COLO829 (cell line): ENCODE results near the gene ARAF.

Experiments
- DNase-seq: peaks from one replicate; pipeline ENCODE4 v3.0.0; 2012; ENCODE audit warnings: low spot score

ARAF gene

DNA sequence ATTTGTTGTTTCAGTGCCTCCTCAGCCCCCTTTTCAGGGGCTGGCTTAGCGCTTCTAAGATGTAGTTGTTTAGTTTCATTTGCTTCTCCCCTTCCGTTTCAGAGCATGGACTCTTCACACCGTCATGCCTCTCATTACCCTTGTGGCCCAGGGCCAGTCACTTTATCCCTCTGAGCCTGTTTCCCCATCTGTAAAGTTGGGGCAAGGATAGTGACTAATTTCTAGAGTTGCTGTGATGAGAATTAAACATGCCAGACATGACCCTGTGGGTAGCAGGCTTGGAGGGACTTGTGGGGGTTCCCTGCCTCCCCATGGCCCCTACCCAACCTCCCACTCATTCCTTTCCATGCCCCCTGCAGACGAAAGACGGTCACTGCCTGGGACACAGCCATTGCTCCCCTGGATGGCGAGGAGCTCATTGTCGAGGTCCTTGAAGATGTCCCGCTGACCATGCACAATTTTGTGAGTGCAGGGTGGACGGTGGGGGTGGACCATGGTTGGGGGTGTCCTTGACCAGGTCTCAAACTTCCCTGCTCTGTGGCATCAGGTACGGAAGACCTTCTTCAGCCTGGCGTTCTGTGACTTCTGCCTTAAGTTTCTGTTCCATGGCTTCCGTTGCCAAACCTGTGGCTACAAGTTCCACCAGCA, 3.6 kb downstream of the ARAF start:
- no peak for DNase-seq

DNA sequence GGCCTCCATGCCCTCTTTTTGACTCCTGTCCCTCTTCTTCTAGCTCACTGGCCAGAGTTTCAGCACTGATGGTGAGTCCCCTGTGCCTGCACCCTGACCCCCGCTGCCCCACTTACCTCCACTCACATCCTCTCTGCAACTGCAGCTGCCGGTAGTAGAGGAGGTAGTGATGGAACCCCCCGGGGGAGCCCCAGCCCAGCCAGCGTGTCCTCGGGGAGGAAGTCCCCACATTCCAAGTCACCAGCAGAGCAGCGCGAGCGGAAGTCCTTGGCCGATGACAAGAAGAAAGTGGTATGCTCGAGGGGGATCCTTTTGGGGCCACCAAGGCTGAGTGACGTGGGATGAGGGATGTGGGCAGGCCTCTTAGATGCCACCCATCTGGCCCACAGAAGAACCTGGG, 5.8 kb downstream of the ARAF start:
- DNase-seq = no peak

DNA sequence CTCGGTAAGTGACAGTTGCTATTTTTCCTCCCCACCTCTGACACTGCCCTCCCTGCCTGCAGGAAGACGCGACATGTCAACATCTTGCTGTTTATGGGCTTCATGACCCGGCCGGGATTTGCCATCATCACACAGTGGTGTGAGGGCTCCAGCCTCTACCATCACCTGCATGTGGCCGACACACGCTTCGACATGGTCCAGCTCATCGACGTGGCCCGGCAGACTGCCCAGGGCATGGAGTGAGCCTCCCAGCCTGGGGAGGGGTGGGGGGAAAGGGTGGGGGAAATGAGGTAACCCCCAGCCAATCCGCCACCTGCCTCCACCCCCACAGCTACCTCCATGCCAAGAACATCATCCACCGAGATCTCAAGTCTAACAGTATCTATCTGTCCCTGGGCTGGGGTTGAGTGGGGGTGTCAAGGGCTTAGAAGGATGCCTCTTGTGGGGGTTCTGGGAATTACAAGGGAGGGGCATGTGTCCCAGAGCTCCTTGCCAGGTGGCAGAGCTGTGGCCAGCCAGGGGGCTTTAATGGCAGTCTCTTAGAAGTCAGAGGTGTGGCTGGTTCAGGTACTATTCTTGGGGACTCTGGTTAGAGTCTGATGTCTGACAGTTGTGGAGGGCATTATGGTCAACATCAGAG, 7.8 kb downstream of the ARAF start:
- DNase-seq = no peak

DNA sequence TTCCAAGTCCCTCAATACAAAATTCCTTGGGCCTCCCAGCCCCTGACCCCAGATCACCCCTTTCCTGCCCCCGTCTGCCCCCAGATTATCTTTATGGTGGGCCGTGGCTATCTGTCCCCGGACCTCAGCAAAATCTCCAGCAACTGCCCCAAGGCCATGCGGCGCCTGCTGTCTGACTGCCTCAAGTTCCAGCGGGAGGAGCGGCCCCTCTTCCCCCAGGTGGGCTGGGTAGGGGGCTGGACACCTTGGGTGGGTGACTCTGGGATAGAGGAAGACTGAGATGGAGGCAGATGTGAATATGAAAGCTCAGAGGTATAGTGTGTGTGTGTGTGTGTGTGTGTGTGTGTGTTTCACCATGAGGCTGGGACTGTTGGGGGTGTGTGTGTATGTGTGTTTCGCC, 9.8 kb downstream of the ARAF start:
- DNase-seq = no peak

DNA sequence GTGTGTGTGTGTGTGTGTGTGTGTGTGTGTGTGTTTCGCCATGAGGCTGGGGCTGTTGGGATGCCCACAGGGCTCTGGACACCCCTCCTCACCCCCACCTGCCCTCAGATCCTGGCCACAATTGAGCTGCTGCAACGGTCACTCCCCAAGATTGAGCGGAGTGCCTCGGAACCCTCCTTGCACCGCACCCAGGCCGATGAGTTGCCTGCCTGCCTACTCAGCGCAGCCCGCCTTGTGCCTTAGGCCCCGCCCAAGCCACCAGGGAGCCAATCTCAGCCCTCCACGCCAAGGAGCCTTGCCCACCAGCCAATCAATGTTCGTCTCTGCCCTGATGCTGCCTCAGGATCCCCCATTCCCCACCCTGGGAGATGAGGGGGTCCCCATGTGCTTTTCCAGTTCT, 10.2 kb downstream of the ARAF start:
- no peak for DNase-seq

DNA sequence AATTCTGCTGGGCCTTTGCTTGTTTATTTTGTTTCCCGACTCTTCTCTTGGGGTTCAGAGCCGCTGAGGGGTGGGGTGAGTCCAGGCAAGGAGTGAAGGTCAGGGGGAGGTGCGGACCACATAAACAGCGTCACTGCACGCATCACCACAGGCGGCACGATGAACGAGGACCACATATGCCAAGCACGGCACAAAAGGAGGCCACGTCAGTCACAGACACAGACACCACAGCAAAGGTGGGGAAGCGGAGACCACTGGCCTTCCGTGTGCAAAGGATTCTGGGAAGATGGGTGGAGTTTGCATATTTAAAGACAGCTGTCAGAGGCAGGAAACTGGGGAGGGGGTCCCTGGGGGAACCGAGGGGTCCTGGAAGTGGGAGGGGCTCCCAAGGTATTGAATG, 10.9 kb downstream of the ARAF start:
- no peak for DNase-seq

DNA sequence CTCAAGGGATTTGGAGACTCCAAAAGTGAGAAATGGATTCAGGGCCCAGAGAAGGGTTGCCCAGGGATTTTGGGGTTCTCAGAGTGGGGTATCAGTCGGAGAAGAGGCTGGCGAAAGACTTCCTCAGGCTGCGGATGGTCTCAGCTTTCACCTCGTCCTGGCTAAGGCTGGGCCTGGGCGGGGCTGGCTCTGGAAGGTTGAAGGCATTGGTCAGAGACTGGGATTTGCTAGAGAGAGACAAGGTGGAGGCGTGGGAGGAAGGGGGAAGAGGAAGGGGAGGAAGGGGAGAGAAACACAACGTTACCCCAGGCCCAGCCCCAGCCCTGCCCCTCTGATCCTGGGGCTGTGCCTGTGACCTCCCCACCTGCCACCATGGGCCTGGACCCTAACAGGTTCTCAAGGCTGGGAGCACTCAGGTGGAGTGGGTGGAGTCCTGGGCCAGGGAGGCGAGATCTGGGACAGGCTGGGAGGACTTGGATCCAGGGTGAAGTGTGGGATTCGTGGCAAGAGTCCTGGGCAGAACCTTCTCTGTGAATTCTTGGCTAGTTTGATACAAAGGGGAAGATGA, 11.9 kb downstream of the ARAF start:
- DNase-seq = no peak

DNA sequence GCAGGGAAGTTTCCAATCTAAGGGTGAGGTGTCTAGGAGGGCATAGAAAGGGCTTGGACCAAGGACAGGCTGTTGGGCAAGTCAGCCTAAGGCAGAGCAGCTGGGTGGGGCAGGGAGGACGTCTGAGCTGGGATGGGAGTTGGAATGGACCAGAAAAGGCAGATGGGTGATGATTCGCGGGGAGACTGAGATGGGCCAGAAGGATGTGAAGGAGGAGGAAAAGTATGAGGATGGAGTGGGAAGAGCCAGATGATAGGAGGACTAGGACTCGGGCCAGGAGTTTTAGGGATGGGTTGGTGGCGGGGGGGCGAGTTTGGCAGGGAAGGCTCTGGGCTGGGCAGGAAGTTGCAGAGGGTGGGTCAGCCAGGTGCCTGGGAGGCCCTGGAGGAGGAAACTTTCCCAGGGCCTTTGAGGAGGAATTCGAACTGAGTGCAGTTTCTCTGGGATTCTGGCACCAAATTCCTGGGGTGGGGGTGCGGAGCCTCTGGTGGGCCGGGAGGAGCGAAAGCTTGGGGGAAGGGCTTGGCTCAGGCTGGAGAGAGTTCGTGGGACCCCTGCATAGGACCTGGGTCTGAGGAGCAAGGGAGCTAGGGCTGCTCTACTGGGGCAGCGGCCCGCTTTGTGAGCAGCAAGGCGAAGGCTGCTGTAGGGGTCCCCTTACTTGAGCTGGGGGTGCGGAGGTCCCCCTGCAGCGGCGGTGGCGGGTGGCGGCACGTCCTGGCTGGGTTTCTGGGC, 12.5 kb downstream of the ARAF start:
- DNase-seq = no peak

DNA sequence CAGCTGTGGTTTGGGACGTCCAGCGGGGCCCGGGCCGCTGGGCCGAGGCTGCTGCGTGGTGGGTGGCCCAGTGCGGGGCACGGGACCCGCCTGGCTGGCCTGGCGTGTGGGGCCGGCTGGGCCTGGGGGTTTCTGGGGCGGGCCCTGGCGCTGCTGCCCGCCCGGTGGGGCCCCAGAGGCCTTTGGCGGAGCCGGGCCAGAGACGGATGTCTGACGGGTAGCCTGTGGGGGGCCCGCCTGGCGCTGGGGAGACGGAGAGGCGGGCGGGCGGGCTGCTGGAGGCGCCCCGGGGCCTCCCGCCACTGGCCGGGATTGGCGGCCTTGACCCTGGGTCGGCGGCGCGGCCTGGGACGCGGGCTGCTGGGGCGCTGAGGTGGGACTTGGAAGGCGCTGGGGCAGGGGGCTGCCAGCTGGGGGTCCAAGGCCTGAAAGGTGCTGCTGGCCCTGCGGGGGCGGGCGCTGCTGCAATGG, 13.1 kb downstream of the ARAF start:
- no peak for DNase-seq

DNA sequence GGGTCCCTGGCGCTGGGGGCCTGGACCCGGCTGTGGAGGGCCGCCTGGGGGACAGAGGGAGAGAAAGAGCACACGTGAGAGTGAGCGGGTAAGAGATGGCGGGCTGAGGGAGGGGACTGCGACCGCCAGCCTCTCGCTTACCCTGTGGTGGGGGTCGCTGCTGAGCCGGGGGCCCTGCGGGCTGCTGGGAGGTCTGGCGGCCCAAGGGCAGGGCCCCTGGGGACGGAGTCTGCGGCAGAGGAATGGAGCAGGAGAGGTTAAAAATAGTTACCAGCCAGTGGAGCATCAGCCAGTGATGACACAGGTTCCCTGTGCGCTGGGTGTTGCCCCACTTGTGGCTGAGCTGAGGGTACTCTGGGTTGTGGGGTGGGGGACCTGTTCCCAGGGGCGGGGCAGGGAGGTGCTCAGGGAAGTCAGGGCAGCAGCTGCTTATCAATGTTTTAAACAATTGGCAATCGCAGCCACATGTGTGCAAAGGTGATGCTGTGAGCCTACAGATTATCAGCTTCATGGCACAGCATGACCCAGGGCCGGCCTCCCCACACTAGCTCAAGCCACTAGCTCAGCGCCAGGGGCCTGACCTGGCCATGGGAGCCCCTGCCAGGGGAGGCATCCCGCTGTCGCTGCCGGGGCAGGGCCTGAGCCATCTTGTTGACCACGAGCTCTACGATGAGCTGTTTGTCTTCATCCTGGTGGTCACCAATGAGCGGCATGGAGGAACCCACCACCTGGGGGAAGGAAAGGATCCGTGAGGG, 13.7 kb downstream of the ARAF start:
- DNase-seq = no peak

DNA sequence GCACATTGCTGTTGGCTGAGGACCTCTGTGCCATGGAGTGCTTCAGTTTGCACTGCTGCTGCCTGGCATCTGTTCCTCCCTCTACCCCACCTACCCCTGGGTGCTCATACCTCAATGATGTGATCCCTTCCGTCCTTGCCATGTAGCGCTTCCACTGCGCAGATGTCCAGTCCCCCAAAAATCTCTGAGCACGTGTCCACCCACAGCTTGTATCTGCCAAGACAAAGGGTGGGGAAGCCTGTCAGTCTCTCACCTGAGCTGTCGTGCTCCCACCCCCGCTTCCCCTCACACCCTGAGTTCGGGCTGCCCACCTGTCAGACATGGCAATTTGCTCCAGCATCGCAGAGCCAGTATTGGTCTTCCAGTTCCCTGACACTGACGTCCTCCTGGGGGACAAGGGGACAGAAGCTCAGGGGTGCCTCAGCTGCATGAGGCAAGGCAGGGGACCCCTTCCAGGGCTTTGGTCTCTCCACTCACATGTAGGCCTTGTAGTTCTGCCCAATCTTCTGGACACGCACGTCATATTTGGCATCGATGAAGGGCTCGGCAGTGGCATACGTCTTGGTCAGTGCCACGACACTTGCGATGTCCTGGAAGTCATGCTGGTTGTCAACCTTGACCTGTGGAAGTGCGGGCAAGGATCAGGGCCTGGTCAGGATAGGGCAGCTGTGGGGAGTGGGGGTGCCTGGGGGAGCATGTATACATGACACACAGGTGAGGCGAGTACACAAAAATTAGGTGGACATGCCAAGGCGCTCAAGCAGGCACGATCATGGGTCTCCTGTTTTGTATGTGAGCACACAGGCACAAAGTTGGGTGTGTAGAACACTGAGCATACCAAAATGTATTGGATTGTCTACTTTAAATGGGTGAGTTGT, 15.3 kb downstream of the ARAF start:
- no peak for DNase-seq

DNA sequence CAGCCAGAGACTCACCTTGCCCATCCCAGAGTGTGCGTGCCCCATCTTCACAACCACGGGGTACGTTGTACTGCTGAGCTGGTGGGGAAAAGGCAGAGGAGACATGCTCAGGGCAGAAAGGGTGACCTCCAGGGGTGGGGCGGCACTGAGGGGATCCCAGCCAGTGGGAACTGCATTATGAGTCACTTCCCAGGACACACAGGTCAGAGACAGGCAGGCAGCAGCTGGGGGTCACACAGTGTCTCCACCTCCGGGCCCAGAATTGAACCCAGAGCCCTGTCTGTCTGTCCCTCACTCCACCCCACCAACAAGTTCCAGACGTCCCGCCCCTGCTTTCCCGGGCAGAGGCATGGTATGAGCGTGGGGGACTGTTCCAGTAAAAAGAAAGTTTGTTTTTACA, 16.4 kb downstream of the ARAF start:
- DNase-seq = no peak

DNA sequence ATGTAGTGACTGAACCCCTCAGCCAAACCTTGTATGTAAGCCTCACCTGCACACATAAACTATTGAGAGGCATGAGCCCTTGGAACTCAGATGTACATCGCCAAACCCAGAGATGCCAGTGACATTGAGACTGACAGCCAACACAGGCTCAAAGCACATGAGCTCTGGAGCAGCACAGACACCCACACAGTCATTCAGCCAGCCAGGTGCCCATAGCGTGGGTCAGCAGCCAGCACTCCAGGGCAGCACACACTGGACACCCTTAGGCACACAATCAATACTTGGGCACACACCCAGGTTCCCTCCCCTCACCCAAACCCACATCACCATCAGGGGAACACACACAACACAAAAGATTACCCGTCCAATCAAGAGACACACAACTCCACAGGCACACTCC, 16.9 kb downstream of the ARAF start:
- DNase-seq = no peak

DNA sequence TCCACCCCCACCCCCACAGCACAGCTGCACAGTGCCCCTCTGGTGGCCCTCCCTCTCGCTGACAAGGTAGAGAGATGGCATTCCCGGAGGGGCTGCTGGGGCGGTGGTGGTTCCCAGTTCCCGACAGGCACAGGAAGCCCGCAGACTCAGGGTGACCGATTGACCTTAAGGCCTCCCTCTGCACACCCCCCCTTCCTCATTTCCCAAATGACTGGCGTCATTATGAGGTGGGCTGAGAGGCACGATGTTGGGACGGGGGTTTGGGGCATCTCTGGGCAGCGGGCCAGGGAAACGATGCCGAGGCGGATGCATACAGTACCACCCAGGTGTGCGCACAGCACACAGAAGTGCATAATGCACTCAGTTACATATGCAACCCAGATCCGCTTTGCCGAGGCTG, 17.7 kb downstream of the ARAF start:
- no peak for DNase-seq

DNA sequence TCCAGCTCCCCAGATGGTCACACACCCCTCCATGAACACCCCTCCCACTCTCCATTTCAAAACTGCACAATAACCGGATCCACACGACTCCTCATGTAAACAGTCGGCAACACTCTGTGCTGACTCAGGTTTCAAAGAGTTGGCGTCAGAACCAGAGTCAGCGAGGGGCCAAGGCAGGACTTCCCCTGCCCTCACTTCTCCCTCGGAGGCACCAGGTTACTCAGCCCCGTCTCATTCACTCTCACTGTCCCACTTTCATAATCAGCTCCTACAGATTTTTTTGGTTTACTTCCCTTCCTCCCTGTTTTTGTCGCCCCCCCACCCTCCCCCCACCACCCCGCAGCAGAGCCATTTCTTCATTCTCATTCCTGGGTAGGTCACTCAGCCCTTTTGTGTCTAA, 18.5 kb downstream of the ARAF start:
- DNase-seq = no peak

DNA sequence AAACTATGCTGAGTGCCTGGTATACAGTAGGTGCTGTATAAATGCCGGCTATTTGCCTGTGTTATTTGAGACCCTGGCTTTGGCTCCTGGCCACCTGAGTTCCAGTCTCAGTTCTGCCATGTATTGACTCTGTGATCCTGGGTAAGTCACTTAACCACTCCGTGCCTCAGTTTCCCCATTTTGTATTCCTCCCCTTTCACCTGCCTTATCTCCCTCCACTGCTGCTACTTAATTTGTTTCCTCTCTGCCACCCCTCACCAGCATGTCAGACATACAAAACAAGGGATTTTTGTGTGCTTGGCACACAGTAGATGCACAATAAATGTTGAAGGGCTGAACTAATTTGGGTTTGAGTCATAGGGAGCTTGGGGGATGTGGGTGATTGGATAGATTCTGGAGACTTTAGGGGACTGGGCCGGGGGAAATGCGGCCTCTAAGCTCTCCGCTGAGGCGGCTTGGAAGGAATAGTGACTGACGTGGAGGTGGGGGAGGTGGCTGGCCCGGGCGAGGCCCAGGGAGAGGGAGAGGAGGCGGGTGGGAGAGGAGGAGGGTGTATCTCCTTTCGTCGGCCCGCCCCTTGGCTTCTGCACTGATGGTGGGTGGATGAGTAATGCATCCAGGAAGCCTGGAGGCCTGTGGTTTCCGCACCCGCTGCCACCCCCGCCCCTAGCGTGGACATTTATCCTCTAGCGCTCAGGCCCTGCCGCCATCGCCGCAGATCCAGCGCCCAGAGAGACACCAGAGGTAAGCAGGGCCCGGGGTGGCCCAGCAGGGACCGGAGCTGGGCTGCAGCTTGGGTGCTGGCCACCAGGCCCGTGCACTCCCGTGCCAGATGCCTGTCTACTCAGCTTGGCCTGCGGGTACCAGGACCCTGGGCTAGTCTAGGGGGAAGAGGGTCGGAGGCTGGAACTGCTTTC, 21.0 kb downstream of the ARAF start, which contains the start of gene TIMP1:
TIMP1 (plus strand) TSS at position 706 of the 917 bp plus-strand sequence. CDS start 980 bp downstream, outside the sequence.
- peak; percentile 90 for DNase-seq

DNA sequence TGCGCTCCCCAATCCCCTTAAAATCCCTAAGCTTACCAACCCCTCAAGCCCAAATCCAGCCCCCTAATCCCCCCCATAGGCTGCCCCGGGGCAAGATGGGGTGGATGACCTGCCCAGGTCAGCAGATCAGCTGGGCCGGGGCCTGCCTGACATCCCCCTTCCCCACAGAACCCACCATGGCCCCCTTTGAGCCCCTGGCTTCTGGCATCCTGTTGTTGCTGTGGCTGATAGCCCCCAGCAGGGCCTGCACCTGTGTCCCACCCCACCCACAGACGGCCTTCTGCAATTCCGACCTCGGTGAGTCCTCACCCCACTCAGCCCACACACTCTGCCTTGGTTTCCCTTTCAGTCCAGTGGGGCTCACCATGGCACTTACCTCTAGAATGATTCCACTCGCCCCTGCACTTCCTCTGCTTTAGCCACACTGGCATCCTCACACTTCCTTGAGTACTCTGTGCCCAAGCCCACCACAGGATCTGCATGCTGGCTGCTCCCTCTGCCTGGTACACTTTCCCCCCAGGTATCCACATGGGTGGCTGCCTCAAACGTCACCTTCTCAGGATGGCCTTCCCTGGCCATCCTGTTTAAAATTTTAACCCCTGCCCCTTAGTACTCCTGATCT, 22.3 kb downstream of the ARAF start:
- no peak for DNase-seq

DNA sequence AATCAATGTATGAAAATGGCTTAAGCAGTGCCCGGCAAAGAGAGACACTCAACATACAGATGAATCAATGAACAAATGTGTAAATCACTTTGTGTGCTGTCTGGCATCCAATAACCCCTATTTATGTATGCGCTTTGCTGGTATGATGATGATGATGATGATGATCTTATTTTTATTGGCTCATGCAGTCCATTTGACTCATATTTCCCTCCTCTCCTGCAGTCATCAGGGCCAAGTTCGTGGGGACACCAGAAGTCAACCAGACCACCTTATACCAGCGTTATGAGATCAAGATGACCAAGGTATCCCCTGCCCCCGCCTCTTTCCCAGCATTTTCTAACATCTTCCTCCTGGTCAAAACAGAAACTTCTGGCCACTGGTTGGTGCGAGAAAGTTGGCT, 23.7 kb downstream of the ARAF start:
- no peak for DNase-seq

DNA sequence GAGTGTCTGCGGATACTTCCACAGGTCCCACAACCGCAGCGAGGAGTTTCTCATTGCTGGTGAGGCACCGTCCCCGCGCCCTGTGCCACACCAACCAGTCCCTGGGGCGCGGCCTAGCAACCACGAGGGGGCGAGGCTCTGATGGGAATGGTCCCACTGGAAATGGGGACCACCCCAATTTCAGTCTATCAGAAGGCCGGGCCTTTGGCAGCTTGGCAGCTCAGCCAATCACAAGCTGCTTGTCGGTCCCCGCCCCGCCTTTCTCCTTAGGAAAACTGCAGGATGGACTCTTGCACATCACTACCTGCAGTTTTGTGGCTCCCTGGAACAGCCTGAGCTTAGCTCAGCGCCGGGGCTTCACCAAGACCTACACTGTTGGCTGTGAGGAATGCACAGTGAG, 24.3 kb downstream of the ARAF start:
- no peak for DNase-seq
